ENCODE results near the gene SPDEF. TPM values are rescaled to one million over a fixed set of nuclear protein-coding genes. Genes with fewer than 3 reads are reported as not detected.
A peak's percentile ranks its signal among the peaks of the same experiment; 100 is the strongest.

SPDEF gene
- total and polyA plus RNA-seq, 5 experiments from 2014 or later = not detected

DNA sequence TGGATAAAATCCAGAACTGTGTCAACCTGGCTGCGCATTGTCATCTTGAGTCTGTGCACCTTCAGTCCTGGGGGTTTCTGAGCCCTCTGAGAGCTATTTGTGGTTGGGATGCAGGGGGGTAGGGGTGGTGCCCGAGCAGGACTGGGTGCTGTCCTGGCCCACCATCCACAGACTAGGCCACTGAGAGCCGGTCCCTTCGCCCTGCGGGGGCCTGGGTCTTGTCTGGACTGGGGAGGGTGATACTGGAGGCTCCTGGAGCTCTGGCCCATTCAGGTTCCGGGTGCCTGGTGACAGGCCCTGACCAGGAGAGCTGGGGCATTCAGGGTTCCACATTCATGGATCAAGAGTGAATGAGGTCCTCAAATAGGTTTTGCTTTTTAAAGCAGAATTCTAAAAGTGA lies 20.9 kb downstream of the SPDEF start:
- H3K36me3 Mint-ChIP-seq = no peaks in the 10 kb centered on the region
- DNase-seq (no peak), ATAC-seq (no peak)
- H3K4me3 Mint-ChIP-seq = no peak overlapping the region
- H3K27ac Mint-ChIP-seq = no peak overlapping the region
- H3K4me1 Mint-ChIP-seq = peaks cover 0 to 3% (median 0%) of the 10 kb centered on the region in 4 donors
- no peaks in the 10 kb centered on the region for H3K27me3 Mint-ChIP-seq
- no peaks in the 10 kb centered on the region for H3K9me3 Mint-ChIP-seq
- POLR2A ChIA-PET = no interaction called here

DNA sequence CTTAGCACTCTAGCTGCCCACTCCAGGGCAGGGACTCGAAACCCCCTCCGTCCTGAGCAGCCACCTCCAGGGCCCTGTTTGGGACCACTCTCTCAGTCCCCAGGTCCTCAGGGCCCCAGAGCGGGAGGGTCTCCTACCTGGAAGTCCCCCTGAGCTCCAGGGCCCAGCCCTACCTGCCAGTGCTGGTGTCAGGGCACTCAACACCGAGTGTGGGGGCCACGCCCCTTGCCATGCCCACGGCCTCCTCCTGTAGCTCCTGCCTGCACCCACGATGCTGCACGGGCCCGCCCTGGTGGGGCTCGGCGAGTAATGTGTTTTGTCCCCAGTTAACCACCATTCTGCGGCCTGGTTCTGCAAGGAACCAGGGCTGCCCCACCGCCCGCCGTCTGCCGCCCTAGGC lies 21.5 kb downstream of the SPDEF start:
- ATAC-seq (no peak), DNase-seq (no peak)
- Mint-ChIP-seq H3K27ac (no peak overlapping the region), H3K4me3 (no peak overlapping the region), H3K9me3 (no peaks in the 10 kb centered on the region), H3K27me3 (no peaks in the 10 kb centered on the region), H3K4me1 (peaks cover 0 to 3% (median 0%) of the 10 kb centered on the region in 4 donors), H3K36me3 (no peaks in the 10 kb centered on the region)
- POLR2A ChIA-PET = no interaction called here

DNA sequence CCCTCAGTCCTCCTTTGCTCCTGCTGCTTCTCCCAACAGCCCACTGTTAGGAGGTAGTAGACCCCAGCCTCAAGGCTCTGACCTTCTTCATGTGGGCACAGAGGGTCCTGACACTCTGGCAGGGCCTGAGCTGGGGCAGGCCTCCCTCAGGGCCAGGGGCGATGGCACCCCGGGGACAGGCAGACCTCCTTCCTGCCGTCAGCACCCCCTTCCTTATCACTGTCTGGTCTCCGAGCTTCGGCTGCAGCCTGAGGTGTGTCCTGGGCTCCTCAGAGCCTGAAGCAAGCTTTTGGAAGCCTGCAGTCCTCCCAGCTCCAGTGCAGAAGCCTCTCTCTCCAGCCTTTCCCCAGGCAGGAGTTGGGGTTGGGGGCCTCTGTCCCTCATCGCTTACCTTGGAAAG lies 22.0 kb downstream of the SPDEF start:
- H3K27me3 Mint-ChIP-seq = no peaks in the 10 kb centered on the region
- no peak overlapping the region for H3K27ac Mint-ChIP-seq
- no peaks in the 10 kb centered on the region for H3K9me3 Mint-ChIP-seq
- no peak for DNase-seq
- ATAC-seq = no peak
- peaks cover 0 to 3% (median 0%) of the 10 kb centered on the region in 4 donors for H3K4me1 Mint-ChIP-seq
- H3K36me3 Mint-ChIP-seq = no peaks in the 10 kb centered on the region
- POLR2A ChIA-PET = no interaction called here
- H3K4me3 Mint-ChIP-seq = no peak overlapping the region

DNA sequence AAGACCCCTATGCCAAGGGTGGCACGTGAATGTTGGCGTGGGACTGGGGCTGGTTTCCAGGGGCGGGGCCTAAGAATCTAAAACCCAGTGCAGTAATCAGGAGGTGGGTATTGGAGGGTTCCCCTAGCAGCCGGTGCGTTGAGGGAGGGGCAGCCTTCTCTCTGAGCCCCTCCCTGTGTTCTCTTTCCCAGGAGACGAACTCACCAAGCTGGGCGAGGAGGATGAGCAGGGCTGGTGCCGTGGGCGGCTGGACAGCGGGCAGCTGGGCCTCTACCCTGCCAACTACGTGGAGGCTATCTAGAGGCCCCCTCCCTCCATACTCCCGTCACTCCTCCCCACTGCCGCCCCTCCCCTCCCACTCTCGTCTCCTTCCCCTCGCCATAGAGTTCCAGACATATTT lies 23.9 kb downstream of the SPDEF start:
- H3K9me3 Mint-ChIP-seq = no peaks in the 10 kb centered on the region
- ATAC-seq (no peak), DNase-seq (no peak)
- no peak overlapping the region for H3K4me3 Mint-ChIP-seq
- H3K4me1 Mint-ChIP-seq = peaks cover 0 to 7% (median 3%) of the 10 kb centered on the region in 4 donors
- H3K36me3 Mint-ChIP-seq = no peaks in the 10 kb centered on the region
- peak overlapping the region in 1 of 10 donors; percentile 70 for H3K27ac Mint-ChIP-seq
- no peaks in the 10 kb centered on the region for H3K27me3 Mint-ChIP-seq
- POLR2A ChIA-PET = interaction anchor here (1.0 kb wide), 1 partner anchor 13 kb away, joined by 3 read pairs; no protein-coding TSS in a partner anchor

DNA sequence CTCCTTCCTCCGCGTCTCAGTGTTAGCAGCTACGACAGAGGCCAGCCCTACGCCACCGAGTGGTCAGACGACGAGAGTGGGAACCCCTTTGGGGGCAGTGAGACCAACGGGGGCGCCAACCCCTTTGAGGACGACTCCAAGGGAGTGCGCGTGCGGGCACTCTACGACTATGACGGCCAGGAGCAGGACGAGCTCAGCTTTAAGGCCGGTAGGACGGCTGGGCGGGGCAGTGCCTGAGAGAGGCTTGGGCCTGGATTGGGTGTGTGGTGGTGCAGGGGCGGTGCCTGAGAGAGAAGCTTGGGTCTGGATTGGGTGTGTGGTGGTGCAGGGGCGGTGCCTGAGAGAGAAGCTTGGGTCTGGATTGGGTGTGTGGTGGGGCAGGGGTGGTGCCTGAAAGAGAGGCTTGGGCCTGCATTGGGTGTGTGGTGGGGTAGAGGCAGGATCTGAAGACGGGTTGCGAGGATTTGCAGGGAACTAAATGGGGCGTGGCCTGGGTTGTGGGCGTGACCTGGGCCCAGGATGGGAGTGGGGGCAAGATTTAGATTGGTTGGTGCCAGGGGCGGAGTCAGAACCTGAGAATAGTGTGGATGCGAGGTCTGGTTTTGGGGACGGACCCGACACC lies 24.4 kb downstream of the SPDEF start:
- Mint-ChIP-seq H3K27ac (peak overlapping the region in 2 of 10 donors; percentile 56 to 70), H3K4me1 (peaks cover 0 to 8% (median 5%) of the 10 kb centered on the region in 4 donors), H3K9me3 (no peaks in the 10 kb centered on the region), H3K27me3 (no peaks in the 10 kb centered on the region), H3K36me3 (no peaks in the 10 kb centered on the region), H3K4me3 (peak overlapping the region in 1 of 10 donors; percentile 10)
- POLR2A ChIA-PET = interaction anchor here (0.6 to 1.0 kb wide), 2 partner anchors 12 to 272 kb away, joined by 3 to 4 read pairs; no protein-coding TSS in a partner anchor
- DNase-seq (peak in 4 of 10 donors; percentile 5 to 25 (median 13)), ATAC-seq (peak; percentile 9 to 26)

DNA sequence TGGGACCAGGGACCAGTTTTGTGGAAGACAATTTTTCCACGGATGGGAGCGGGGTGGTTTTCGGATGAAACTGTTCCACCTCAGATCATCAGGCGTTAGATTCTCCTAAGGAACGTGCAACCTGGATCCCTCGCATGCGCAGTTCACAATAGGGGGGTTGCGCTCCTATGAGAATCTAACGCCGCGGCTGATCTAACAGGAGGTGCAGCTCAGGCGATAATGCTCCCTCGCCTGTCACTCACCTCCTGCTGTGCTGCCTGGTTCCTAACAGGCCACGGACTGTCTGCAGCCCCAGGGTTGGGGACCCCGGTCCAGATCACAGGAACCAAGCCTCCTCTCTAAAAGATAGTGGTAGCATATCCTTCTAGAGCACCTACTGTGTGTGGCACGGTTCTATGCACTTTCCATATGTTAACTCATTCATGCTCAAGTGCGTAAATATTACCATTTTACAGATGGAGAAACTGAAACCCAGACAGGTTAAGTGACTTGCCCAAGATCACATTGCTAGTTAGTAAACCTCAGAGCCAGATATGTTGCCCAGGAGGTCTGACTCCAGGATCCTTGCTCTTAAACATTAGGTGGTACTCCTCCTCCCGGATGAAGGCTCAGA lies 25.3 kb downstream of the SPDEF start:
- ATAC-seq = no peak
- no peak for DNase-seq
- Mint-ChIP-seq H3K27ac (peak overlapping the region in 1 of 10 donors; percentile 52), H3K4me1 (peaks cover 0 to 8% (median 5%) of the 10 kb centered on the region in 4 donors), H3K27me3 (no peaks in the 10 kb centered on the region), H3K4me3 (no peak overlapping the region), H3K36me3 (no peaks in the 10 kb centered on the region), H3K9me3 (no peaks in the 10 kb centered on the region)
- POLR2A ChIA-PET = no interaction called here

DNA sequence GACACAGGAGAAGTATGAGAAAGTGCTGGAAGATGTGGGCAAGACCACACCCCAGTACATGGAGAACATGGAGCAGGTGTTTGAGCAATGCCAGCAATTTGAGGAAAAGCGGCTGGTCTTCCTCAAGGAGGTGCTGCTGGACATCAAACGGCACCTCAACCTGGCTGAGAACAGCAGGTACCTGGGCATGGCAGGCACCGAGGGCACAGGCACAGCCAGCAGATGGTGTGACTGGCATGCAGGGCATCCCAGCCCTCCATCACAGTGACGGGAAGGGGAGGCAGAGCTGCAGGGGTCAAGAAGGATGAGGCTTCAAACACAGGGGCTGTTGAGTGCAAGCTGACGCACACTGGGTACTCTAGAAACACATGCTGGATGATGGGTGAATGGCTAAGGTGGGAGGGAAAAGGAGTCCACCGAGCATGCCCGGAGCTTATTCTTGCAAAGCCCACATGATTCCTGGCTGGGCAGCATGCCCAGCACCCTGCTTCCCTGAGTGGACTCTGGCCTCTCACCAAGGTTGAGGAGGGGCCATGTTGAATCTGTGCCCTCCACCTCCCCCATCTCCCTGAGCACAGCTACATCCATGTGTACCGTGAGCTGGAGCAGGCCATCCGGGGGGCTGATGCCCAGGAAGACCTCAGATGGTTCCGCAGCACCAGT lies 26.3 kb downstream of the SPDEF start:
- Mint-ChIP-seq H3K4me1 (peaks cover 0 to 8% (median 5%) of the 10 kb centered on the region in 4 donors), H3K9me3 (no peaks in the 10 kb centered on the region), H3K27me3 (no peaks in the 10 kb centered on the region), H3K4me3 (no peak overlapping the region), H3K27ac (no peak overlapping the region), H3K36me3 (no peaks in the 10 kb centered on the region)
- ATAC-seq = no peak
- POLR2A ChIA-PET = interaction anchor here (0.6 kb wide), 1 partner anchor 81 kb away, joined by 3 read pairs; no protein-coding TSS in a partner anchor
- DNase-seq = no peak

DNA sequence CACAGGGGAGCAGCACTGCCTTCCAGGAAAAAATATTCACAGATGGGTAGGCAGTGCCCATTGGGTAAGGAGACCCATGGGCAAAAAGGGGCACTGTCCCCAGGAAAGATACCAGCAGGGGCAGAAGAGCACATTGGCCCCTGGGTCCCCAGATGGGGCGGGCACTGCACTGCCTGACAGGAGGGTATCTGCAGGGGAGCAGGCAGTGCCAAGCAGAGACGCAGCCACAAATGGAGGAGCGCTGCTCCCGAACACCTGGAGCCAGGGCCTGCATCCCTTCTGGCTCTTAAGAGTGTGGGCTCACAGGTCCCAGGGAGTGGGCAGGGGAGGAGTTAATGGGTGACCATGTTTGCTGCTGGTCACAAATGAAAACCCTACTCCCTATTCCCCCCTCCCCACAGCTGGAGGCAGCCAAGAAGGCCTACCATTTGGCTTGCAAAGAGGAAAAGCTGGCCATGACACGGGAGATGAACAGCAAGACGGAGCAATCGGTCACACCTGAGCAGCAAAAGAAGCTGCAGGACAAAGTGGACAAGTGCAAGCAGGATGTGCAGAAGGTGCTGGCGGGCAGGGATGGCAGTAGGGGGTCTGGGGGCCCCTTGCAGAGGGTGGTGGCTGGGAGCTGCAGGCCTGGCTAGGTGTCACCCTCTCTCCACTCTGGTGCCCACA lies 27.0 kb downstream of the SPDEF start:
- no peaks in the 10 kb centered on the region for H3K27me3 Mint-ChIP-seq
- H3K36me3 Mint-ChIP-seq = no peaks in the 10 kb centered on the region
- no peak overlapping the region for H3K27ac Mint-ChIP-seq
- H3K9me3 Mint-ChIP-seq = no peaks in the 10 kb centered on the region
- POLR2A ChIA-PET = interaction anchor here (0.6 kb wide), 1 partner anchor 82 kb away, joined by 3 read pairs; no protein-coding TSS in a partner anchor
- no peak overlapping the region for H3K4me3 Mint-ChIP-seq
- no peak for ATAC-seq
- DNase-seq = peak in 1 of 10 donors; percentile 31
- H3K4me1 Mint-ChIP-seq = peaks cover 0 to 8% (median 5%) of the 10 kb centered on the region in 4 donors

DNA sequence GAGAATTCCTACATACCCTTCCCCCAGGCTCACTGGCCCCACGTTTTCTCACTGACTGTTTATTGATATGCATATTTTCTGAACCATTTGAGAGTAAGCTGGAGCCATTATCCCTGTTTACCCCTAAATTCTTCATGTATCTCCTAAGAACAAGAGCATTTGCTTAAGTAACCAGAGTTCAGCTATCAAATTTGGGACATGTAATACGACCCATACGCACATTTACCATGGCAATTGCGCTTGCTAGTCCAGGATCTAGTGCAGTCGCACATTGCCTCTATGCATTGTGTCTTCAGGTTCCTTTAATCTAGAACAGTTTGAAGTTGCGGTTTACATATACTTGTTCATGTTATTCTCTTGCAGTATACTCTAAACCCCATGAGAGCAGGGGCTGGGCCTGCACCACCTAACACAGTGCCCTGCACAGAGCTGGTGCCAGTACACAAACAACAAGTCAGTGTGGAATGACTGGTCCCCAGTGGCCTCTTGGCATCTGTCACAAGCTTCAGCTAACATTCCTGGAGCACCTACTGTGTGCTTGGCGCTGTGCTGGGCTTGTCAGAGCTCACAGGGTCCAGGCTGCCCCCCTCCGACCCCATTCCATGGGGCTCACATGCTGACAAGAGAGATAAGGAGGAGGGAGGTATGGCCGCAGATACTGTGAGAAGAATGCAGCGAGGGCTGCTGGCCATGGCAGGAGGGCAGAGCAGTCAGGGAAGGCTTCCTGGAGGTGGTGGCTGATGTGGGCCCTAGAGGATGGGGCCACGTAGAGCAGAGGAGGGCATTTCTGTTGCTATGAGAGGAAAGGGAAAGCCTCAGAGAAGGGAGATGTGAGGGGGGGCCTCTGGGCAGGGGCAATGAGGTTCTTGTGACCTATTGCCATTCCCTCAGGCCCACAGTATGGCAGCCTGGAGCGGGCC lies 28.1 kb downstream of the SPDEF start:
- Mint-ChIP-seq H3K36me3 (no peaks in the 10 kb centered on the region), H3K27ac (peak overlapping the region in 7 of 10 donors; percentile 14 to 83 (median 73)), H3K4me1 (peaks cover 0 to 13% (median 5%) of the 10 kb centered on the region in 4 donors), H3K4me3 (peak overlapping the region in 9 of 10 donors; percentile 26 to 62 (median 49)), H3K9me3 (no peaks in the 10 kb centered on the region), H3K27me3 (no peaks in the 10 kb centered on the region)
- POLR2A ChIA-PET = interaction anchor here (0.6 to 0.7 kb wide), 2 partner anchors 51 to 100 kb away, joined by 4 to 7 read pairs; no protein-coding TSS in a partner anchor
- ATAC-seq = no peak
- peak in 1 of 10 donors; percentile 42 for DNase-seq

DNA sequence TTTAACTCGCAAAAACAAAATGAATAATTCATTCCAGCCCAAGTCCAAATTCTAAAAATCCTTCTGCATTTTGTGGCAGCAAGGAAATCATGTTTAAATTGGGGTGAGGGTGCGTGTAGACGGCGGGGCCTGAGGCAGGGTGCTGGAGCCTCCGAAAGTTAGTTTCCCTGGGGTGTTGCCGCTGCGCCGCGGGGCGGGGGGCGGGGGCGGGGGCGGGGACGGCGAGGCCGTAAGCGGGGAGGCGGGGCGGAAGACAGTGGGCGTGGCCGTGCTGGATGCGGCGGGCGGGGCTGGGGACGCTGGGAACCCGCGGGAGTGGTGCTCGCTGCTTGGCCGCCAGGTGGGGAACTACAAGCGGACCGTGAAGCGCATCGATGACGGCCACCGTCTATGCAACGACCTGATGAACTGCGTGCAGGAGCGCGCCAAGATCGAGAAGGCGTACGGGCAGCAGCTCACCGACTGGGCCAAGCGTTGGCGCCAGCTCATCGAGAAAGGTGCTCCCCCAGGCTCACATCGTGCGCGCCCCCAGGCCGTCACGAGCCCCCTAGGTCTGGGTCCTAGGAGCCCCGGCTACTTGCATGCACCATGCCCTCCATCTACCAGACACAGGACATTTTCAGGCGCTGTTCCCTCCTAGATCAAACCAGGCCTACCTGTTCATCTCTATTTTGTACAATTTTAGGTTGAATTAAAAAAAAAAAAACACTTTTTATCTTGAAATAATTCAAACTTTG lies 29.0 kb downstream of the SPDEF start:
- POLR2A ChIA-PET = interaction anchor here (0.6 to 1.1 kb wide), 4 partner anchors 52 to 363 kb away, joined by 3 to 4 read pairs (median 3); partner anchors contain the start of gene SMIM29
- Mint-ChIP-seq H3K4me1 (peaks cover 0 to 13% (median 5%) of the 10 kb centered on the region in 4 donors), H3K36me3 (no peaks in the 10 kb centered on the region), H3K4me3 (peak overlapping the region; percentile 26 to 71 (median 52)), H3K9me3 (no peaks in the 10 kb centered on the region), H3K27ac (peak overlapping the region in 9 of 10 donors; percentile 51 to 84 (median 83)), H3K27me3 (no peaks in the 10 kb centered on the region)
- DNase-seq = peak; percentile 90 to 98 (median 95)
- peak; percentile 96 to 99 for ATAC-seq
